Retinal pigment epithelial cell (primary cell): ENCODE results near the gene DGCR2.

Experiments used
- DNase-seq: peaks from one replicate; pipeline ENCODE4 v3.0.0-alpha.2; 2010; ENCODE audit warnings: low read depth
- H3K4me3 ChIP-seq: 2 replicates; pipeline ENCODE4 v1.5.1; 2011; ENCODE audit warnings: mild to moderate bottlenecking, low read length, control low read depth, moderate library complexity
- CTCF ChIP-seq: conservative IDR thresholded peaks from 2 replicates; pipeline ENCODE4 v1.5.1; 2011; ENCODE audit warnings: low read depth, low read length, control low read depth, inconsistent platforms

Gene DGCR2

GRCh38 chr22:19048531-19048930 lies 73.7 kb downstream of the DGCR2 start:
- TF ChIP-seq CTCF = no peak
- no peak for DNase-seq
- H3K4me3 ChIP-seq = no peak overlapping the region

DNA sequence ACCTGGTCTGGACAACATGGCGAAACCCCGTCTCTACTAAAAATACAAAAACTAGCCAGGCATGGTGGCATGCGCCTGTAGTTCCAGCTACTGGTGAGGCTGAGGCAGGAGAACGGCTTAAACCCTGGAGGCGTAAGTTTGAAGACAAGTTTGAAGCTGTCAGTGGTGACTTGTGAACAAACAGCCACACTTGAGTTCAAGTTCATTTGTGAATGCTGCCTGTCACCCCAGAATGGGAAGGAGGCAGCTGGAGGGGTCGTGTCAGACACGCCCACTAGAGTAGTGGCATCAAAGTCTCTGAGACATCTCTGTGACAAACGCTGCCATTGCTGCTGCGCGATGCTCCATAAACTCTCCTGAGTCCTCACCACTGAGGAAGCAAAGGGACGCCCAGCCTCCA lies 74.2 kb downstream of the DGCR2 start:
- DNase-seq = no peak
- TF ChIP-seq CTCF = no peak
- H3K4me3 ChIP-seq = no peak overlapping the region

- no peak for TF ChIP-seq CTCF
- no peak overlapping the region for H3K4me3 ChIP-seq
- no peak for DNase-seq
These were observed 75.2 kb downstream of the DGCR2 start for GRCh38 chr22:19046719-19047609.

GRCh38 chr22:19046287-19046686 lies 75.9 kb downstream of the DGCR2 start:
- no peak for TF ChIP-seq CTCF
- no peak overlapping the region for H3K4me3 ChIP-seq
- no peak for DNase-seq

- H3K4me3 ChIP-seq = no peak overlapping the region
- DNase-seq = no peak
- TF ChIP-seq CTCF = no peak
These were observed 77.1 kb downstream of the DGCR2 start for GRCh38 chr22:19045094-19045493.

GRCh38 chr22:19044381-19044780 lies 77.8 kb downstream of the DGCR2 start:
- no peak for DNase-seq
- no peak overlapping the region for H3K4me3 ChIP-seq
- no peak for TF ChIP-seq CTCF
